ENCODE measurements around the gene DMBT1.
A peak's percentile ranks its signal among the peaks of the same experiment; 100 is the strongest.

DNA sequence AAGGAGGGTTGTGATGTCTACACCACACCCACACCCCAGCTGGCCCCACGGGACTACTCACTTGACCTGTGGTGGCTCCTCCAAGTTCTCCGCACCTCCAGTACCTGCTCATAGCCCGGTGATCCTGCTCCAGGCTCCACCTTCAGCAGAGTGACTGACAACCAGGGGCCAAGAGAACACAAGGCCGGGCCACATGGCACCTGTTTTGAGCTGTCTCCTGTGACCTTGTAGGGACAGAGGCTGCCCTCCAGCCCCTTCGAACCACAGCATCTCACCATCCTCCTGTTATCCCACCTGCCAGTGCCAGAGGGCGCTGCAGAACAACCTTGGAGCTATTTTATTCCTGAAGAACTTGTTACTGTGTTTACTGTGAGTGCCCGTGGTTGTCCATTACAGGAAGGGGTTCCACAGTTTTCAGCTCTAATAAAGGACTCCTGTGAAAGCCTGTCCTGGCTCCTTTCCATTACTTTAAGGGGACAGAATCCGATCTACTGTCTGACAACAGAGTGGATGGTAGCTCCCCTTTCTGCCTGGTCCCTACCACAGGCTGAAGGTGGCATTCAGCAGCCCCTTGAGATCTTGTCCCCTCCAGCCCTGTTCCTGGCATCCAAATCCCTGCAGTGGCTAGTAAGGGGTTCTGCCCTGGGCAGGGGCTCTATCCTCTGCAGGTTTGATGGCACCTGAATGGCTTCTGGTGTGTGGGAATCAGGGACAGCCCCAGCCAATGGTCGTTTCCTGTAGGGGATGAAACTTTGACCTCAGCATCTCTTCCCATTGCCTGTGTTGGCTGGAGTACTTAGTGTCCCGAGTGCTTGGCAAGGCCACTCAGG is 88.3 kb downstream of the DMBT1 start:
- TF ChIP-seq CTCF (conservative IDR thresholded peaks at IDR 0.05; ENCODE audit: low read length) = peak; percentile 82
- TF ChIP-seq EZH2phosphoT487 (IDR thresholded peaks at IDR 0.05; ENCODE audit: borderline replicate concordance, low read depth, low read length) = no peak

All from OCI-LY7 (cell line).